Measurements from ENCODE around the gene RALGPS1.

RALGPS1 gene

GRCh38 chr9:127149010-127149409 is 234.4 kb downstream of the RALGPS1 start:
- no peak for DNase-seq (ENCODE audit: low read depth in 1 of 2, low spot score in 1 of 2)

- DNase-seq (ENCODE audit: low read depth in 1 of 2, low spot score in 1 of 2) = no peak
These were observed 235.1 kb downstream of the RALGPS1 start for GRCh38 chr9:127149463-127150390.

- no peak for DNase-seq (ENCODE audit: low read depth in 1 of 2, low spot score in 1 of 2)
These were observed 238.9 kb downstream of the RALGPS1 start for GRCh38 chr9:127153501-127153900.

GRCh38 chr9:127154003-127154389 is 239.4 kb downstream of the RALGPS1 start:
- no peak for DNase-seq (ENCODE audit: low read depth in 1 of 2, low spot score in 1 of 2)

GRCh38 chr9:127154390-127155191 is 240.0 kb downstream of the RALGPS1 start:
- no peak for DNase-seq (ENCODE audit: low read depth in 1 of 2, low spot score in 1 of 2)

- no peak for DNase-seq (ENCODE audit: low read depth in 1 of 2, low spot score in 1 of 2)
These were observed 240.9 kb downstream of the RALGPS1 start for GRCh38 chr9:127155314-127155960.

GRCh38 chr9:127158786-127159324 is 244.3 kb downstream of the RALGPS1 start:
- DNase-seq (ENCODE audit: low read depth in 1 of 2, low spot score in 1 of 2) = no peak

- no peak for DNase-seq (ENCODE audit: low read depth in 1 of 2, low spot score in 1 of 2)
These were observed 244.8 kb downstream of the RALGPS1 start for GRCh38 chr9:127159325-127159801.

- DNase-seq (ENCODE audit: low read depth in 1 of 2, low spot score in 1 of 2) = no peak
These were observed 245.5 kb downstream of the RALGPS1 start for GRCh38 chr9:127159949-127160610.

- DNase-seq (ENCODE audit: low read depth in 1 of 2, low spot score in 1 of 2) = no peak
These were observed 246.6 kb downstream of the RALGPS1 start for GRCh38 chr9:127161081-127161624.

- no peak for DNase-seq (ENCODE audit: low read depth in 1 of 2, low spot score in 1 of 2)
These were observed 247.7 kb downstream of the RALGPS1 start for GRCh38 chr9:127162046-127162863.

- no peak for DNase-seq (ENCODE audit: low read depth in 1 of 2, low spot score in 1 of 2)
These were observed 248.3 kb downstream of the RALGPS1 start for GRCh38 chr9:127162864-127163365.

GRCh38 chr9:127163409-127163808 is 248.8 kb downstream of the RALGPS1 start:
- no peak for DNase-seq (ENCODE audit: low read depth in 1 of 2, low spot score in 1 of 2)

GRCh38 chr9:127165116-127165515 is 250.5 kb downstream of the RALGPS1 start:
- DNase-seq (ENCODE audit: low read depth in 1 of 2, low spot score in 1 of 2) = no peak

GRCh38 chr9:127166111-127166510 is 251.5 kb downstream of the RALGPS1 start:
- no peak for DNase-seq (ENCODE audit: low read depth in 1 of 2, low spot score in 1 of 2)

- no peak for DNase-seq (ENCODE audit: low read depth in 1 of 2, low spot score in 1 of 2)
These were observed 252.3 kb downstream of the RALGPS1 start for GRCh38 chr9:127166651-127167524.

- no peak for DNase-seq (ENCODE audit: low read depth in 1 of 2, low spot score in 1 of 2)
These were observed 253.2 kb downstream of the RALGPS1 start for GRCh38 chr9:127167560-127168326.
